ENCODE measurements around the gene DDX10. TPM values are rescaled to one million over a fixed set of nuclear protein-coding genes. Genes with fewer than 3 reads are reported as not detected.

DDX10 gene
- total RNA-seq, 2 donors from 2014 or later = 18.5 to 33.1 TPM

- DNase-seq (ENCODE audit: low spot score) = no peak
- 82% methylated on average over 4 of the region's 4 CpGs for WGBS
- Histone ChIP-seq H3K36me3 (no peaks in the 10 kb centered on the region), H3K27me3 (replicated peaks; ENCODE audit: insufficient read depth) (no peaks in the 10 kb centered on the region), H3K4me1 (replicated peaks) (no peaks in the 10 kb centered on the region), H3K4me3 (no peak overlapping the region), H3K27ac (no peak overlapping the region), H3K9me3 (no peaks in the 10 kb centered on the region)
- TF ChIP-seq, protein P1, sequence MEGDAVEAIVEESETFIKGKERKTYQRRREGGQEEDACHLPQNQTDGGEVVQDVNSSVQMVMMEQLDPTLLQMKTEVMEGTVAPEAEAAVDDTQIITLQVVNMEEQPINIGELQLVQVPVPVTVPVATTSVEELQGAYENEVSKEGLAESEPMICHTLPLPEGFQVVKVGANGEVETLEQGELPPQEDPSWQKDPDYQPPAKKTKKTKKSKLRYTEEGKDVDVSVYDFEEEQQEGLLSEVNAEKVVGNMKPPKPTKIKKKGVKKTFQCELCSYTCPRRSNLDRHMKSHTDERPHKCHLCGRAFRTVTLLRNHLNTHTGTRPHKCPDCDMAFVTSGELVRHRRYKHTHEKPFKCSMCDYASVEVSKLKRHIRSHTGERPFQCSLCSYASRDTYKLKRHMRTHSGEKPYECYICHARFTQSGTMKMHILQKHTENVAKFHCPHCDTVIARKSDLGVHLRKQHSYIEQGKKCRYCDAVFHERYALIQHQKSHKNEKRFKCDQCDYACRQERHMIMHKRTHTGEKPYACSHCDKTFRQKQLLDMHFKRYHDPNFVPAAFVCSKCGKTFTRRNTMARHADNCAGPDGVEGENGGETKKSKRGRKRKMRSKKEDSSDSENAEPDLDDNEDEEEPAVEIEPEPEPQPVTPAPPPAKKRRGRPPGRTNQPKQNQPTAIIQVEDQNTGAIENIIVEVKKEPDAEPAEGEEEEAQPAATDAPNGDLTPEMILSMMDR (IDR thresholded peaks at IDR 0.05) = no peak
- TF ChIP-seq POLR2A (IDR thresholded peaks at IDR 0.05) (no peak), POLR2AphosphoS5 (IDR thresholded peaks at IDR 0.05) (no peak)
- intact Hi-C loops (cut with DNase I) = no loop called here
These were observed 188.3 kb downstream of the DDX10 start for GRCh38 chr11:108853151-108853550.

- Histone ChIP-seq H3K27ac (no peak overlapping the region), H3K36me3 (no peaks in the 10 kb centered on the region), H3K4me3 (no peak overlapping the region), H3K9me3 (no peaks in the 10 kb centered on the region), H3K4me1 (replicated peaks) (no peaks in the 10 kb centered on the region), H3K27me3 (replicated peaks; ENCODE audit: insufficient read depth) (no peaks in the 10 kb centered on the region)
- TF ChIP-seq, protein P1 (IDR thresholded peaks at IDR 0.05) = no peak
- TF ChIP-seq POLR2AphosphoS5 (IDR thresholded peaks at IDR 0.05) (no peak), POLR2A (IDR thresholded peaks at IDR 0.05) (no peak)
- WGBS = 14% methylated on average over 1 of the region's 1 CpG
- intact Hi-C loops (cut with DNase I) = no loop called here
- DNase-seq (ENCODE audit: low spot score) = peak; percentile 15
These were observed 189.0 kb downstream of the DDX10 start for GRCh38 chr11:108853864-108854263.

GRCh38 chr11:108854346-108854745 is 189.5 kb downstream of the DDX10 start:
- Histone ChIP-seq H3K4me1 (replicated peaks) (no peaks in the 10 kb centered on the region), H3K36me3 (no peaks in the 10 kb centered on the region), H3K27ac (no peak overlapping the region), H3K4me3 (no peak overlapping the region), H3K9me3 (no peaks in the 10 kb centered on the region), H3K27me3 (replicated peaks; ENCODE audit: insufficient read depth) (no peaks in the 10 kb centered on the region)
- TF ChIP-seq POLR2A (IDR thresholded peaks at IDR 0.05) = no peak
- TF ChIP-seq, protein P1 (IDR thresholded peaks at IDR 0.05) = no peak
- TF ChIP-seq POLR2AphosphoS5 (IDR thresholded peaks at IDR 0.05) = no peak
- DNase-seq (ENCODE audit: low spot score) = no peak
- WGBS = 32% methylated on average over 2 of the region's 2 CpGs
- intact Hi-C loops (cut with DNase I) = no loop called here

GRCh38 chr11:108857382-108857781 is 192.5 kb downstream of the DDX10 start:
- H3K27ac ChIP-seq = no peak overlapping the region
- WGBS = 63% methylated on average over 5 of the region's 5 CpGs
- H3K9me3 ChIP-seq = no peaks in the 10 kb centered on the region
- no peaks in the 10 kb centered on the region for H3K36me3 ChIP-seq
- H3K4me3 ChIP-seq = no peak overlapping the region
- intact Hi-C loops (cut with DNase I) = no loop called here
- no peaks in the 10 kb centered on the region for H3K4me1 ChIP-seq (replicated peaks)
- no peaks in the 10 kb centered on the region for H3K27me3 ChIP-seq (replicated peaks; ENCODE audit: insufficient read depth)
- DNase-seq (ENCODE audit: low spot score) = no peak
- TF ChIP-seq POLR2A (IDR thresholded peaks at IDR 0.05) = no peak
- TF ChIP-seq, protein P1 (IDR thresholded peaks at IDR 0.05) = no peak
- no peak for TF ChIP-seq POLR2AphosphoS5 (IDR thresholded peaks at IDR 0.05)

DNA sequence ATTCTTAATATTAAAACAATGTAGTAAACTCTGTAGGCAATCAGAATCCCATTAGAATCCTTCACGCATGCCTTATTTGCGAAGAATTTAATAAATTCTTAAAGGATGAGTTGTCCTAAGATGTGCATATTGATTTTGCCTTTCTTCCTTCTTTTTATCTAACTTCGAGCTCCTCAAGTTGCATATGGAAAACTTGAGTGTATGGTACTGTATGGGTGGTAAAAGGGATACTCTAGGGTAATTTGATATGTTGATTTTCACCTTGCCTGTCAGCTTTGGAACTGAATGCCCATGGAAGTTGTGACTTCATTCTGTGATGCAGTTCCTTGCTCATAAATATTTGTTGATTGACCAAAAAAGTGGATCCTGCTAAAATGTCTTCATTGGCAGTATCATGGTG is 193.8 kb downstream of the DDX10 start:
- intact Hi-C loops (cut with DNase I) = no loop called here
- H3K9me3 ChIP-seq = no peaks in the 10 kb centered on the region
- H3K27me3 ChIP-seq (replicated peaks; ENCODE audit: insufficient read depth) = no peaks in the 10 kb centered on the region
- no peaks in the 10 kb centered on the region for H3K4me1 ChIP-seq (replicated peaks)
- no peaks in the 10 kb centered on the region for H3K36me3 ChIP-seq
- no peak overlapping the region for H3K27ac ChIP-seq
- no peak for DNase-seq (ENCODE audit: low spot score)
- no peak overlapping the region for H3K4me3 ChIP-seq
- 96% methylated on average over 3 of the region's 3 CpGs for WGBS
- no peak for TF ChIP-seq POLR2AphosphoS5 (IDR thresholded peaks at IDR 0.05)
- no peak for TF ChIP-seq POLR2A (IDR thresholded peaks at IDR 0.05)
- TF ChIP-seq, protein P1 (IDR thresholded peaks at IDR 0.05) = no peak
